ENCODE data around the gene TDRD12. TPM values are rescaled to one million over a fixed set of nuclear protein-coding genes. Genes with fewer than 3 reads are reported as not detected.

The TDRD12 gene
- total RNA-seq, 2 donors from 2014 or later, result 0.52 TPM; not detected in 1

DNA sequence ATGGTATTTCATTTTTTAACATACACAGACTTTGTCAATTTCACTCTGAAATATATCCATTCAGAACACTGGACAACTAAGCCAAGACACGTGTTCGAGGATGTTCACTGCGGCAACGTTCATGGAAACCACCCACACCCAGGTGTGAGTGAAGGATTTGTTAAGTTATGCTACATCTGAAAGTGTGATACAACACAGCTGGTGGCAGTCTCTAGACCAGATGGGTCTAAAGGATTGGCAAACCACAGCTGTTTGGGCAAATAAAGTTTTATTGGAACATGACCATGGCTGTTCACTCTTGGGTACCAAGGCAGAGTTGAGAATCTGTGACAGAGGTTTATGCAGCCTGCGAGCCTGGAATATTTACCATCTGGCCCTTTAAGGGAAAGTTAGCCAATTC is 138.0 kb downstream of the TDRD12 start:
- no peaks in the 10 kb centered on the region for H3K36me3 ChIP-seq (replicated peaks in 1 of 2; ENCODE audit: insufficient read depth in 1 of 2, low read depth in 2 of 2)
- 87 to 91% methylated on average over 5 of the region's 5 CpGs for WGBS, 2 donors
- H3K27ac ChIP-seq, result no peak overlapping the region
- H3K27me3 ChIP-seq, result no peaks in the 10 kb centered on the region
- H3K9me3 ChIP-seq, result no peaks in the 10 kb centered on the region
- intact Hi-C loops (cut with DNase I), result no loop called here
- ATAC-seq (no peak), DNase-seq (no peak)
- TF ChIP-seq POLR2A (IDR thresholded peaks at IDR 0.05), result no peak
- TF ChIP-seq, protein P1, sequence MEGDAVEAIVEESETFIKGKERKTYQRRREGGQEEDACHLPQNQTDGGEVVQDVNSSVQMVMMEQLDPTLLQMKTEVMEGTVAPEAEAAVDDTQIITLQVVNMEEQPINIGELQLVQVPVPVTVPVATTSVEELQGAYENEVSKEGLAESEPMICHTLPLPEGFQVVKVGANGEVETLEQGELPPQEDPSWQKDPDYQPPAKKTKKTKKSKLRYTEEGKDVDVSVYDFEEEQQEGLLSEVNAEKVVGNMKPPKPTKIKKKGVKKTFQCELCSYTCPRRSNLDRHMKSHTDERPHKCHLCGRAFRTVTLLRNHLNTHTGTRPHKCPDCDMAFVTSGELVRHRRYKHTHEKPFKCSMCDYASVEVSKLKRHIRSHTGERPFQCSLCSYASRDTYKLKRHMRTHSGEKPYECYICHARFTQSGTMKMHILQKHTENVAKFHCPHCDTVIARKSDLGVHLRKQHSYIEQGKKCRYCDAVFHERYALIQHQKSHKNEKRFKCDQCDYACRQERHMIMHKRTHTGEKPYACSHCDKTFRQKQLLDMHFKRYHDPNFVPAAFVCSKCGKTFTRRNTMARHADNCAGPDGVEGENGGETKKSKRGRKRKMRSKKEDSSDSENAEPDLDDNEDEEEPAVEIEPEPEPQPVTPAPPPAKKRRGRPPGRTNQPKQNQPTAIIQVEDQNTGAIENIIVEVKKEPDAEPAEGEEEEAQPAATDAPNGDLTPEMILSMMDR (IDR thresholded peaks at IDR 0.05), result no peak
- no peaks in the 10 kb centered on the region for H3K4me1 ChIP-seq
- no peak overlapping the region for H3K4me3 ChIP-seq

DNA sequence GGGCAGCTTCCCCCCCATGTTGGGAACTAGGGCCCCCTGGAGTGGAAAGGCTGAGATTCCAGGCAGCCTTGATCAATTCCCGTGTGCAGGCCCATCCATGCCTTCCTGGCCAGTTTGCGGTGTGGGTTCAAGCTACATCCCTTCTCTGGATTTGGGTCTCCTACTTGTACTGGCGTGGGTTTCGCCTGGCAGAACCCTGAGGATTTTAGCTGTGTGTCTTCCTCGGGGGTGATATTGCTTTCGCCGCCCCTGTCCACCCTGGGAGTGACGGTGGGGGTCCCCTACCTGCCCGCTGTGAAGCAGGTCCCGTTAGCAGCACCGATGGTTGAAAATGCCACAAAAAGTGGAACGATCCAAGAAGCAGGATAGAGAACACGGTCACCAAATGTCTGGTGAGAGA is 138.6 kb downstream of the TDRD12 start:
- 71 to 87% methylated on average over 10 to 13 of the region's 13 CpGs for WGBS, 2 donors
- H3K4me1 ChIP-seq, result no peaks in the 10 kb centered on the region
- H3K27ac ChIP-seq, result no peak overlapping the region
- TF ChIP-seq, protein P1 (IDR thresholded peaks at IDR 0.05), result no peak
- no peak for TF ChIP-seq POLR2A (IDR thresholded peaks at IDR 0.05)
- intact Hi-C loops (cut with DNase I), result no loop called here
- ATAC-seq, result no peak
- H3K36me3 ChIP-seq (replicated peaks in 1 of 2; ENCODE audit: insufficient read depth in 1 of 2, low read depth in 2 of 2), result no peaks in the 10 kb centered on the region
- H3K27me3 ChIP-seq, result no peaks in the 10 kb centered on the region
- DNase-seq, result no peak
- no peaks in the 10 kb centered on the region for H3K9me3 ChIP-seq
- H3K4me3 ChIP-seq, result no peak overlapping the region

DNA sequence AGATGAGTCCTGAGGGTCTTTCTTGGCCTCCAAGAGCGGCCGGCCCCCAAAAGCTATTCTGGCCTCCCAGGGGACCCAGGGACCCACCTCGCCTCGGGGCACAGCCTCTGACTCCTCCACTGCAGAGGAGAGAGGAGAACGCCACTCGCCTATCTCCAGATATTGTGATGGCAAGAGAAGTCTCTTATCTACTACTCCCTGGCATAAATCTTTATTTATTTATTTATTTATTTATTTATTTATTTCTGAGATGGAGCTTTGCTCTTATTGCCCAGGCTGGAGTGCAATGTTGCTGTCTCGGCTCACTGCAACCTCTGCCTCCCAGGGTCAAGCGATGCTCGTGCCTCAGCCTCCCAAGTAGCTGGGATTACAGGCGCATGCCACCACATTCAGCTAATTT is 139.0 kb downstream of the TDRD12 start:
- H3K36me3 ChIP-seq (replicated peaks in 1 of 2; ENCODE audit: insufficient read depth in 1 of 2, low read depth in 2 of 2), result no peaks in the 10 kb centered on the region
- ATAC-seq, result no peak
- 85 to 90% methylated on average over 10 of the region's 10 CpGs for WGBS, 2 donors
- no peak for TF ChIP-seq POLR2A (IDR thresholded peaks at IDR 0.05)
- TF ChIP-seq, protein P1 (IDR thresholded peaks at IDR 0.05), result no peak
- no peaks in the 10 kb centered on the region for H3K27me3 ChIP-seq
- H3K4me3 ChIP-seq, result no peak overlapping the region
- H3K27ac ChIP-seq, result no peak overlapping the region
- H3K9me3 ChIP-seq, result no peaks in the 10 kb centered on the region
- intact Hi-C loops (cut with DNase I), result no loop called here
- no peaks in the 10 kb centered on the region for H3K4me1 ChIP-seq
- no peak for DNase-seq

GRCh38 chr19:32859591-32859990 is 140.0 kb downstream of the TDRD12 start:
- no peak for ATAC-seq
- no peak for DNase-seq
- Histone ChIP-seq H3K27me3 (no peaks in the 10 kb centered on the region), H3K9me3 (no peaks in the 10 kb centered on the region), H3K27ac (no peak overlapping the region), H3K4me3 (no peak overlapping the region), H3K4me1 (no peaks in the 10 kb centered on the region), H3K36me3 (replicated peaks in 1 of 2; ENCODE audit: insufficient read depth in 1 of 2, low read depth in 2 of 2) (no peaks in the 10 kb centered on the region)
- 89 to 92% methylated on average over 8 to 17 of the region's 19 CpGs for WGBS, 2 donors
- intact Hi-C loops (cut with DNase I), result no loop called here
- no peak for TF ChIP-seq POLR2A (IDR thresholded peaks at IDR 0.05)
- TF ChIP-seq, protein P1 (IDR thresholded peaks at IDR 0.05), result no peak

GRCh38 chr19:32861596-32861995 is 142.0 kb downstream of the TDRD12 start:
- 91 to 97% methylated on average over 3 of the region's 3 CpGs for WGBS, 2 donors
- no peak overlapping the region for H3K27ac ChIP-seq
- intact Hi-C loops (cut with DNase I), result no loop called here

More at GRCh38 chr19:32861596-32861995, 142.0 kb downstream of the TDRD12 start:
- no peak for DNase-seq
- no peak overlapping the region for H3K4me3 ChIP-seq
- no peaks in the 10 kb centered on the region for H3K9me3 ChIP-seq
- ATAC-seq, result no peak
- no peaks in the 10 kb centered on the region for H3K27me3 ChIP-seq
- no peak for TF ChIP-seq POLR2A (IDR thresholded peaks at IDR 0.05)
- TF ChIP-seq, protein P1 (IDR thresholded peaks at IDR 0.05), result no peak
- H3K36me3 ChIP-seq (replicated peaks in 1 of 2; ENCODE audit: insufficient read depth in 1 of 2, low read depth in 2 of 2), result no peaks in the 10 kb centered on the region
- no peaks in the 10 kb centered on the region for H3K4me1 ChIP-seq

Measured in body of pancreas (tissue), 4 donors.